Activated T-helper 1 cell treated with Interleukin-2 at 50 U/mL for 16 hours (primary cell): Measurements from ENCODE around the gene CLDN24.
"Not testable (repeated sequence)": the region's sequence is repeated elsewhere in the genome, so short reads cannot be mapped to it uniquely, and the experiment has no call there.

Experiments used
- DNase-seq: peaks from one replicate; pipeline ENCODE4 v3.0.0-alpha.2; 2020; ENCODE audit warnings: low read depth

The CLDN24 gene

GRCh38 chr4:183347146-183347545, 24.9 kb upstream of the CLDN24 start:
- no peak for DNase-seq

GRCh38 chr4:183345261-183345660, 23.0 kb upstream of the CLDN24 start:
- DNase-seq: no peak

GRCh38 chr4:183344523-183345255, 22.5 kb upstream of the CLDN24 start:
- DNase-seq: no peak

GRCh38 chr4:183343730-183344129, 21.5 kb upstream of the CLDN24 start:
- no peak for DNase-seq

- DNase-seq: no peak
Measured at GRCh38 chr4:183342541-183343533, 20.6 kb upstream of the CLDN24 start.

- no peak for DNase-seq
Measured at GRCh38 chr4:183337833-183338232, 15.6 kb upstream of the CLDN24 start.

- no peak for DNase-seq
Measured at GRCh38 chr4:183337349-183337748, 15.1 kb upstream of the CLDN24 start.

GRCh38 chr4:183335369-183335940, 13.2 kb upstream of the CLDN24 start:
- DNase-seq: no peak

GRCh38 chr4:183333983-183334382, 11.8 kb upstream of the CLDN24 start:
- no peak for DNase-seq

GRCh38 chr4:183333202-183333601, 11.0 kb upstream of the CLDN24 start:
- DNase-seq: no peak

GRCh38 chr4:183332447-183332846, 10.2 kb upstream of the CLDN24 start:
- no peak for DNase-seq

- DNase-seq: no peak
Measured at GRCh38 chr4:183330841-183331240, 8.6 kb upstream of the CLDN24 start.

GRCh38 chr4:183329954-183330742, 7.9 kb upstream of the CLDN24 start:
- DNase-seq: no peak

GRCh38 chr4:183329244-183329643, 7.0 kb upstream of the CLDN24 start:
- DNase-seq: no peak

- no peak for DNase-seq
Measured at GRCh38 chr4:183328832-183329231, 6.6 kb upstream of the CLDN24 start.

GRCh38 chr4:183327827-183328226, 5.6 kb upstream of the CLDN24 start:
- DNase-seq: no peak

GRCh38 chr4:183326853-183327252, 4.6 kb upstream of the CLDN24 start:
- no peak for DNase-seq

- not testable (repeated sequence) for DNase-seq
Measured at GRCh38 chr4:183326387-183326786, 4.2 kb upstream of the CLDN24 start.

GRCh38 chr4:183324619-183325018, 2.4 kb upstream of the CLDN24 start:
- DNase-seq: no peak

GRCh38 chr4:183324056-183324455, 1.8 kb upstream of the CLDN24 start:
- not testable (repeated sequence) for DNase-seq

GRCh38 chr4:183323295-183323694, 1.1 kb upstream of the CLDN24 start:
- DNase-seq: no peak

- no peak for DNase-seq
Measured at GRCh38 chr4:183321516-183321915, 710 bp downstream of the CLDN24 start.
